ENCODE data around the gene TRPC4. TPM values are rescaled to one million over a fixed set of nuclear protein-coding genes. Genes with fewer than 3 reads are reported as not detected.

The TRPC4 gene
- total RNA-seq, 1 experiment from 2014 or later, result 0.10 TPM

DNA sequence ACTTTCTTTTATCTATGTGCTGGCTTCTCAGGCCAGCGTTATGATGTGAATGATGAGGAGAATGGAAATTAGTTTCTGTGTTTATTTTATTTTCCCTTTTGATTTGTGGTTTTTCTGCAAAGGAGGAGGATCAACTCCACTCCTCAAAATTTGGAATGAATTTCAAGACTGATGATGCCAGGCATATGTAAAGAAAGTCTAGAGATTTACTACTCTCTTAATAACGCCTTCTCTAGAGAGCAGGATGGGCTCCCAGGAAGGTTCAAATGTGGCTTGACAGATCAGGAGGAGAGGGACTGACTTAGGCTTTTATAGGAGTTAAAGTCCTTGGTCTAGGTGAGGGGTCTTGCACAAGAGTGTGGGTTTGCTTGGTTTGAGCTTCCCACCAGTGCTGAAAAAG is 255.9 kb downstream of the TRPC4 start:
- Histone ChIP-seq H3K27me3 (ENCODE audit: control insufficient read depth, insufficient read depth, low read length) (no peaks in the 10 kb centered on the region), H3K4me1 (ENCODE audit: control insufficient read depth, insufficient read depth, low read length) (no peaks in the 10 kb centered on the region), H3K9me3 (ENCODE audit: control insufficient read depth, insufficient read depth, low read depth, low read length) (no peaks in the 10 kb centered on the region), H3K4me3 (ENCODE audit: low read depth in 2 of 2, low read length in 2 of 2) (no peak overlapping the region), H3K36me3 (ENCODE audit: control insufficient read depth, insufficient read depth, low read length) (no peaks in the 10 kb centered on the region), H3K27ac (ENCODE audit: low read length) (no peak overlapping the region)
- CTCF ChIA-PET, result no interaction called here
- no TSS peak for BruUV-seq (replicated peaks)
- TF ChIP-seq SIN3A (IDR thresholded peaks at IDR 0.05; ENCODE audit: borderline replicate concordance, insufficient read depth, low read depth, low read length), result no peak
- no peak for TF ChIP-seq POLR2AphosphoS5 (IDR thresholded peaks at IDR 0.05; ENCODE audit: low read depth, low read length)
- no peak for TF ChIP-seq TCF7L2 (IDR thresholded peaks at IDR 0.05; ENCODE audit: low read depth, low read length)
- TF ChIP-seq, protein P1, sequence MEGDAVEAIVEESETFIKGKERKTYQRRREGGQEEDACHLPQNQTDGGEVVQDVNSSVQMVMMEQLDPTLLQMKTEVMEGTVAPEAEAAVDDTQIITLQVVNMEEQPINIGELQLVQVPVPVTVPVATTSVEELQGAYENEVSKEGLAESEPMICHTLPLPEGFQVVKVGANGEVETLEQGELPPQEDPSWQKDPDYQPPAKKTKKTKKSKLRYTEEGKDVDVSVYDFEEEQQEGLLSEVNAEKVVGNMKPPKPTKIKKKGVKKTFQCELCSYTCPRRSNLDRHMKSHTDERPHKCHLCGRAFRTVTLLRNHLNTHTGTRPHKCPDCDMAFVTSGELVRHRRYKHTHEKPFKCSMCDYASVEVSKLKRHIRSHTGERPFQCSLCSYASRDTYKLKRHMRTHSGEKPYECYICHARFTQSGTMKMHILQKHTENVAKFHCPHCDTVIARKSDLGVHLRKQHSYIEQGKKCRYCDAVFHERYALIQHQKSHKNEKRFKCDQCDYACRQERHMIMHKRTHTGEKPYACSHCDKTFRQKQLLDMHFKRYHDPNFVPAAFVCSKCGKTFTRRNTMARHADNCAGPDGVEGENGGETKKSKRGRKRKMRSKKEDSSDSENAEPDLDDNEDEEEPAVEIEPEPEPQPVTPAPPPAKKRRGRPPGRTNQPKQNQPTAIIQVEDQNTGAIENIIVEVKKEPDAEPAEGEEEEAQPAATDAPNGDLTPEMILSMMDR (IDR thresholded peaks at IDR 0.05), result no peak
- TF ChIP-seq, protein P2, sequence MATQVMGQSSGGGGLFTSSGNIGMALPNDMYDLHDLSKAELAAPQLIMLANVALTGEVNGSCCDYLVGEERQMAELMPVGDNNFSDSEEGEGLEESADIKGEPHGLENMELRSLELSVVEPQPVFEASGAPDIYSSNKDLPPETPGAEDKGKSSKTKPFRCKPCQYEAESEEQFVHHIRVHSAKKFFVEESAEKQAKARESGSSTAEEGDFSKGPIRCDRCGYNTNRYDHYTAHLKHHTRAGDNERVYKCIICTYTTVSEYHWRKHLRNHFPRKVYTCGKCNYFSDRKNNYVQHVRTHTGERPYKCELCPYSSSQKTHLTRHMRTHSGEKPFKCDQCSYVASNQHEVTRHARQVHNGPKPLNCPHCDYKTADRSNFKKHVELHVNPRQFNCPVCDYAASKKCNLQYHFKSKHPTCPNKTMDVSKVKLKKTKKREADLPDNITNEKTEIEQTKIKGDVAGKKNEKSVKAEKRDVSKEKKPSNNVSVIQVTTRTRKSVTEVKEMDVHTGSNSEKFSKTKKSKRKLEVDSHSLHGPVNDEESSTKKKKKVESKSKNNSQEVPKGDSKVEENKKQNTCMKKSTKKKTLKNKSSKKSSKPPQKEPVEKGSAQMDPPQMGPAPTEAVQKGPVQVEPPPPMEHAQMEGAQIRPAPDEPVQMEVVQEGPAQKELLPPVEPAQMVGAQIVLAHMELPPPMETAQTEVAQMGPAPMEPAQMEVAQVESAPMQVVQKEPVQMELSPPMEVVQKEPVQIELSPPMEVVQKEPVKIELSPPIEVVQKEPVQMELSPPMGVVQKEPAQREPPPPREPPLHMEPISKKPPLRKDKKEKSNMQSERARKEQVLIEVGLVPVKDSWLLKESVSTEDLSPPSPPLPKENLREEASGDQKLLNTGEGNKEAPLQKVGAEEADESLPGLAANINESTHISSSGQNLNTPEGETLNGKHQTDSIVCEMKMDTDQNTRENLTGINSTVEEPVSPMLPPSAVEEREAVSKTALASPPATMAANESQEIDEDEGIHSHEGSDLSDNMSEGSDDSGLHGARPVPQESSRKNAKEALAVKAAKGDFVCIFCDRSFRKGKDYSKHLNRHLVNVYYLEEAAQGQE (IDR thresholded peaks at IDR 0.05; ENCODE audit: insufficient read depth in 1 of 2, low read depth in 2 of 2, low read length in 1 of 2), result no peak
- in situ Hi-C loops (cut with HindIII; ENCODE audit: low pct_unique_long_range_greater_than_20kb, low sequenced_read_pairs), result no loop called here
- POLR2A ChIA-PET, result no interaction called here
- DNase-seq (ENCODE audit: low read depth, low spot score), result no peak
- intact Hi-C loops (cut with micrococcal nuclease; ENCODE audit: unreplicated experiment), result no loop called here
- no peak for ATAC-seq

DNA sequence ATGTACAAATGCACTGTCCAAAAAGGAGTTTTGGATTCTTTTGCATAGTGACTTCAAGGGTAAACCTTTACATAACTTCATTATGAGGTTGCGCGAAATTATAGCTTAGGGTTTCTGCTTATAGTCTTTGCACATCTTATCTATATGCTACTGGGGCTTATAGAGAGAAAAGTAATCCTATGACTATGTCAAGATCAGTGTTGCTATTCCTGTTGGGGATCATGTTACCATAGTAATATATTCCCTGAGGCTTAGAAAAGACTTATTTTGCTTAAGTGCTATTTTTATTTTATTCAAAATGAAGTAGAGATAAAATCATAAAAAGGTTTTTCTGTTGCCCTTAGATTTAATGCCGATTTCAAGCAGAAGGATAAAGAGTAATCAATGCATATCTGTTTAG is 256.3 kb downstream of the TRPC4 start:
- no peaks in the 10 kb centered on the region for H3K4me1 ChIP-seq (ENCODE audit: control insufficient read depth, insufficient read depth, low read length)
- DNase-seq (ENCODE audit: low read depth, low spot score) (no peak), ATAC-seq (no peak)
- TF ChIP-seq POLR2AphosphoS5 (IDR thresholded peaks at IDR 0.05; ENCODE audit: low read depth, low read length) (no peak), SIN3A (IDR thresholded peaks at IDR 0.05; ENCODE audit: borderline replicate concordance, insufficient read depth, low read depth, low read length) (no peak), TCF7L2 (IDR thresholded peaks at IDR 0.05; ENCODE audit: low read depth, low read length) (no peak)
- TF ChIP-seq, protein P1 (IDR thresholded peaks at IDR 0.05), result no peak
- TF ChIP-seq, protein P2 (IDR thresholded peaks at IDR 0.05; ENCODE audit: insufficient read depth in 1 of 2, low read depth in 2 of 2, low read length in 1 of 2), result no peak
- intact Hi-C loops (cut with micrococcal nuclease; ENCODE audit: unreplicated experiment), result no loop called here
- POLR2A ChIA-PET, result no interaction called here
- H3K27me3 ChIP-seq (ENCODE audit: control insufficient read depth, insufficient read depth, low read length), result no peaks in the 10 kb centered on the region
- in situ Hi-C loops (cut with HindIII; ENCODE audit: low pct_unique_long_range_greater_than_20kb, low sequenced_read_pairs), result no loop called here
- H3K4me3 ChIP-seq (ENCODE audit: low read depth in 2 of 2, low read length in 2 of 2), result no peak overlapping the region
- H3K9me3 ChIP-seq (ENCODE audit: control insufficient read depth, insufficient read depth, low read depth, low read length), result no peaks in the 10 kb centered on the region
- CTCF ChIA-PET, result no interaction called here
- H3K27ac ChIP-seq (ENCODE audit: low read length), result no peak overlapping the region
- BruUV-seq (replicated peaks), result no TSS peak
- H3K36me3 ChIP-seq (ENCODE audit: control insufficient read depth, insufficient read depth, low read length), result no peaks in the 10 kb centered on the region
